Activated CD4-positive, alpha-beta T cell treated with anti-CD3 and anti-CD28 coated beads for 4 hours (primary cell): Measurements from ENCODE around the gene CCNB2.

Source experiments
- DNase-seq, 2 donors: peaks; one replicate each; pipeline ENCODE4 v3.0.0-alpha.2; 2020

CCNB2 gene

DNA sequence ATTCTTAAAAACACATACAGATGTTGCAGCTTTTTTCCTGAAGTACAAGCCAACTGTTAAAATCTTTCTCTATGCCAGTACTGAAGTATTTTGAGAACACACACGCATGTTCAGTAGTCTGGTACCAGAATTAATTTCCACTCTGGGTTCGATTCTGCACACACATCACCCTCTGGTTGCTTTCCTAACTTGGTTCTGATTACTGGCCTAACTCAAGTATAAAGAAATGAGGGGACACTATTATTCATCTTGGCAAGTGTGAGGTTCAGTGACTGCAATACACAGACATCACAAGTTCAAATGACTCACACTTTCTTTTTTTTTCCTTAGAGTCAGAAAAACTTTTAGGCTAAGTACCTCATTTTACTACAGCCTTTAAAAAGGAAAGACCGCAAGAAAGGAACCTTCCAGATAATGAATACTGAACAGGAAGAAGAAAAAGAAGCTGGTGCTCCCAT, 64.3 kb downstream of the CCNB2 start:
- DNase-seq, result no peak

DNA sequence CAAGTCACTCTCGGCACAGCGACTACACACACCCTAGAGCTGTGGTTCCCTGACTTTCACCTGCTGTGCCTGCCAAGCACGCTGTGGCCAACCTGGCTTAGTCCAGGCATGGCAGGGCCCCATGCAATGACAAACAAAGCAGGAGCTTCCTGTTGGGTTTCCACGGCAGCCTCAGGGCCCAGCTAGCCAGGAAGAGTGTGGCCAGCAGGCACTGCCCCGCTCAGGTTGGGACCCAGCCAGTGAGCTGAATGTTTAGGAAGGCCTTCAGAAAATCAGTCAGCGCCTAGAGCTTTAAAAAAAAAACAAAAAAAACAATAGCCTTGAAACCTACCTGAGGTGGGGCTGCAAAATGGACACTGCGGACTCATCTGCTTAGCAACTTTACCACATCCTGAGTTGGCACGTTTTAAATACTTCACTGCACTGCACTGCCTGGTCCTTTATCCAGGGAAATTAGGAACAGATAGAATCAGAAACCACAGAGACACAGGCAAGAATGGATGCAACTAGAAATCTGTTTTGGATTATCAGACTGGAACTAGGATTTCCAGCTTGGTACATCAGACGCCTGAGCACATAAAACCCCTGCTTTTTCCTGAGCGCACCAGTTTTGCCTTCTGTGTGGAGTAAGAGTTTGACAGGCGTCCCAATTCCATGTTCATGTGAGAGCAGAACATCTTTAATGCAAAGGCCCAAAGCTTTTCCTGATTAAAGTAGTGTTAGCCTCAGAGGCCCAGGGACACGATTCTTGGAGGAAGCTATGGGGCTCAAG, 65.5 kb downstream of the CCNB2 start:
- DNase-seq, result no peak

DNA sequence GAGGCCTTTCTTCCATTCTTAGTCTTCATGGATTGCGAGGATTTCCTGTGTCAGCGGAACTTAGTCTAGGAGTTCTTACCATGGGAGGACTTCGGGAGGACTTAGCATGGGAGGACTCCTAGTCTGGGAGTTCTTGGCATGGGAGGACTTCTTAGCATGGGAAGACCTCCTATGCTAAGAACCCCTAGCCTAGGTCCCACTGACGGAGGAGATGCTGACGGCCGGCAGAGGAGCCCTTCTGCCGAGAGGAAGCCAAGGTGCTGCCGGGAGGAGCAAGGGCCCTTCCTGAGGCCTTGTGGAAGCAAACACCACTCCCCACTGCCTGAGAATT, 66.1 kb downstream of the CCNB2 start:
- DNase-seq, result no peak

DNA sequence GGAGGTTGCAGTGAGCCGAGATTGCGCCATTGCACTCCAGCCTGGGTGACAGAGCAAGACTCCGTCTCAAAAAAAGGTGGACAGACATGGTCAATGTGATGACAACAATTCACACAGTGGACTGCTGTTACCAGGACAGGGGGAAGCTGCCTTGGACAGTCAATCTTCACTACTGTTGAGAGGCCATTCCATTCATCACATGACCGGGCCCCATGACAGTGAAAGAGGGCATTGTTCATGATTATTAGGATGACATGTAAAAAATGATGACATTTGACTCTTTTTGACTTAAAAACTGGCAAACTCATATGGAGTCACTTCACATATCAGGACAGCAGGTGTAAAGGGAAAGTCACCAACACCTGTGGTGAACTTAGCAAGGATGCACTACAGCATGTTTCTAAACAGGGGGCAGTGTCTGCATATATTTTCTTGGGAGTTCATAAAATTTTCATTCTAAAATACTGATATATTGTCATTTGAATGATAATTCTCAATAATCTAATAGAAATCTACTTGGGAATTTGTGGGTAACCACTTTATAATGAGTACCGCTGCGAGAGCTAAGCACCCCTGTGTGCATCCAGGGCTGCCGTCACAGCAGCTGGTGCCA, 67.4 kb downstream of the CCNB2 start:
- no peak for DNase-seq

DNA sequence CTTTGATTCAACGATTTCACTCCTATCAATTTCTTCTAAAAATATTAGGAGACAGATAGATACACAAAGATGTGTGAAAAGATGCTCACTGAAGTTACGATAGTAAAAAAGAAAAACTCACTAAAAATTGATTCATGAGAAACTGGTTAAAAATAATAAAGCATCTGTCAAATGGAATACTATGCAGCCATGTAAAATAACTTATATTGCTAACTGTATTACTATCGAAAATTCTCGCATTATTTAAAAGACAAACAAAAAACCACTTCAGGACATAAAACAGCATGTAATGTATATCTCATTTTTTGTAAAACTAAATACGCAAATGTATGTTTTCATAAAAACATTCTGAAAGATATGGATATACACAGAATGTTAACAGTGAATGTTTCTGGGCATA, 68.2 kb downstream of the CCNB2 start:
- DNase-seq, result no peak

DNA sequence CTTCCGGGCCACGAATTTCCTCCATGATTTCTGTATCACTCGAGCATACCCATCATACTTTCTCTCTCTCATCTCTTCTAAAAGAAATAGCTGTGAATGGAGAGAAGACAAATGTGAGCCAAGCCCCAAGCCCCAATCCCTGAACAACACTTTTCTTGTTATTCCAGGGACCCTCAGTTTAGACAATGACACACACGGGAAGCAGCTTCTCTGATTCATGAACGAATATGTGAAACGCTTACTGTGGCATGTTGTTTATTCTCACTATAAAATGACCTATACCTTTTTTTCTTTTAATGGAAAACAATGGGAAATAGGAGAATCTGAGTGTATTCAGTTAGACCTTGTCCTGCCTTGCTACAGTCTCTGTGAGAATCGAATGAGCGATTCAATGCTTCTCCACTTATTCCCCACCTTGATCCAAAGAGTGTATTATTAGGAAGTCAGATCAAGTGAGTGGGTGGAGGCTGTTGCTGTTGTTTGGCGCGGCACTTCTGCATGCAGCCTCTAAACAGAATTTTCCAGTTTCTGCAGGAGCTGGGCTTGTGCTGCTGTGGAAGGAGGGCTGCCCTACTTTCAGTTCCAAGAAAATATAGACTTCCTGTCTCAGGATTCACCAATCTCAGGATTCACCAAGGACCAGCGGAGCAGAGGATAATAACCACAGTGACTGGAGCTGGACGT, 69.3 kb downstream of the CCNB2 start:
- DNase-seq, result no peak
